Keratinocyte (primary cell): ENCODE results near the gene CGB2. TPM values are rescaled to one million over a fixed set of nuclear protein-coding genes. Genes with fewer than 3 reads are reported as not detected.

Experiments used
- DNase-seq: peaks from one replicate; pipeline ENCODE4 v3.0.0-alpha.2; 2011; ENCODE audit warnings: low read depth, missing footprints, low spot score
- FAIRE-seq: peaks from 2 replicates; lab custom pipeline; 2011; peaks lifted over from hg19 to GRCh38; lab: Jason Lieb, UNC
- H2AFZ ChIP-seq: 2 replicates; pipeline ENCODE4 v1.6.0; 2012; ENCODE audit warnings: low read length, control low read depth, inconsistent platforms; ENCODE audit not compliant: control insufficient read depth
- H3K27ac ChIP-seq: 2 replicates; pipeline ENCODE4 v1.5.1; 2011; ENCODE audit warnings: low read length; ENCODE audit not compliant: control insufficient read depth, insufficient read depth
- H3K27me3 ChIP-seq: 3 replicates; pipeline ENCODE4 v1.6.0; 2011; ENCODE audit warnings: low read length; ENCODE audit not compliant: control insufficient read depth, insufficient read depth; ENCODE audit errors: extremely low read depth
- H3K36me3 ChIP-seq, 2 experiments: 2 replicates in 1 of 2; 3 replicates in 1 of 2; pipeline ENCODE4 v1.5.1; 2011; ENCODE audit warnings: low read length in 2 of 2, mild to moderate bottlenecking in 1 of 2; ENCODE audit not compliant: control insufficient read depth in 2 of 2, insufficient read depth in 2 of 2; ENCODE audit errors: extremely low read depth in 1 of 2
- H3K4me1 ChIP-seq: 3 replicates; pipeline ENCODE4 v1.5.1; 2011; ENCODE audit warnings: low read length; ENCODE audit not compliant: control insufficient read depth, insufficient read depth; ENCODE audit errors: extremely low read depth
- H3K4me2 ChIP-seq: 3 replicates; pipeline ENCODE4 v1.6.0; 2011; ENCODE audit warnings: low read depth, low read length; ENCODE audit not compliant: control insufficient read depth, insufficient read depth; ENCODE audit errors: extremely low read depth
- H3K4me3 ChIP-seq, 3 experiments: fragments of 200-600 bp in 1 of 3; sonication (generic) in 1 of 3; 2 replicates in 2 of 3; 3 replicates in 1 of 3; pipeline ENCODE4 v1.5.1; 2011 to 2016; ENCODE audit warnings: low read length in 3 of 3, mild to moderate bottlenecking in 3 of 3, control low read depth in 2 of 3, inconsistent platforms in 1 of 3, low read depth in 1 of 3, mixed read lengths in 1 of 3, mixed run types in 1 of 3, moderate library complexity in 1 of 3; ENCODE audit not compliant: control insufficient read depth in 2 of 3, insufficient read depth in 2 of 3; ENCODE audit errors: extremely low read depth in 1 of 3
- H3K79me2 ChIP-seq: 2 replicates; pipeline ENCODE4 v1.6.0; 2012; ENCODE audit warnings: low read length; ENCODE audit not compliant: control insufficient read depth, insufficient read depth
- H3K9ac ChIP-seq: 3 replicates; pipeline ENCODE4 v1.6.0; 2011; ENCODE audit warnings: low read length; ENCODE audit not compliant: control insufficient read depth, insufficient read depth; ENCODE audit errors: extremely low read depth
- H3K9me1 ChIP-seq: 3 replicates; pipeline ENCODE4 v1.6.0; 2011; ENCODE audit warnings: low read length; ENCODE audit not compliant: control insufficient read depth, insufficient read depth; ENCODE audit errors: extremely low read depth
- H3K9me3 ChIP-seq: 2 replicates; pipeline ENCODE4 v1.5.1; 2012; ENCODE audit warnings: low read depth, low read length; ENCODE audit not compliant: control insufficient read depth
- H4K20me1 ChIP-seq: 3 replicates; pipeline ENCODE4 v1.6.0; 2011; ENCODE audit warnings: low read length; ENCODE audit not compliant: control insufficient read depth, insufficient read depth; ENCODE audit errors: extremely low read depth
- EZH2 ChIP-seq: IDR thresholded peaks from one replicate; pipeline ENCODE4 v1.6.1; 2012; ENCODE audit warnings: inconsistent platforms, mild to moderate bottlenecking, low read length, moderate library complexity
- dilution Hi-C: fragments of 300-500 bp; cut with MboI; formaldehyde crosslinking; loops from one replicate; pipeline ENCODE4 v1.7.0; 2020; ENCODE audit warnings: low sequenced_read_pairs; ENCODE audit not compliant: extremely low pct_ligation_motif_present
- polyA plus RNA-seq, 5 experiments: library from polyadenylated mRNA; depleted of rRNA in 3 of 5; stranded (reverse) in 3 of 5; stranded (forward) in 1 of 5; unstranded in 1 of 5; fragments of >200 nt; gene quantifications; 1 replicate in 1 of 5; 2 replicates in 3 of 5; 3 replicates in 1 of 5; pipeline versions ENCODE4 v1.2.1 to v1.2.3, GENCODE V29; 2011 to 2012; ENCODE audit warnings: missing spikeins in 2 of 5, low read depth in 1 of 5, low replicate concordance in 1 of 5
- TF ChIP-seq, protein P1 (sequence below), 3 experiments: IDR thresholded peaks in 1 of 3; conservative IDR thresholded peaks in 1 of 3; optimal IDR thresholded peaks in 1 of 3; 2 replicates in 2 of 3; 3 replicates in 1 of 3; pipeline versions ENCODE3 to v1.5.1; 2011; ENCODE audit warnings: low read length in 3 of 3, mild to moderate bottlenecking in 3 of 3, moderate library complexity in 2 of 3, control low read depth in 1 of 3, inconsistent platforms in 1 of 3; ENCODE audit not compliant: insufficient read depth in 2 of 3; ENCODE audit errors: extremely low read depth in 1 of 3

Gene CGB2
- polyA plus RNA-seq, 1 donor (not counting 4 experiments of a cell fraction or from before 2014, with no cell fraction given), result not detected

- FAIRE-seq (no peak), DNase-seq (no peak)
- Histone ChIP-seq H3K27ac (no peak overlapping the region), H3K9ac (no peak overlapping the region), H3K9me3 (no peaks in the 10 kb centered on the region), H3K4me3 (no peak overlapping the region), H3K36me3 (peaks cover 29 to 32% of the 10 kb centered on the region in 2 experiments), H3K4me2 (no peak overlapping the region), H3K79me2 (peaks cover 3% of the 10 kb centered on the region), H4K20me1 (no peaks in the 10 kb centered on the region), H3K27me3 (no peaks in the 10 kb centered on the region), H3K4me1 (no peaks in the 10 kb centered on the region), H2AFZ (no peak overlapping the region), H3K9me1 (no peaks in the 10 kb centered on the region)
- TF ChIP-seq, protein P1, sequence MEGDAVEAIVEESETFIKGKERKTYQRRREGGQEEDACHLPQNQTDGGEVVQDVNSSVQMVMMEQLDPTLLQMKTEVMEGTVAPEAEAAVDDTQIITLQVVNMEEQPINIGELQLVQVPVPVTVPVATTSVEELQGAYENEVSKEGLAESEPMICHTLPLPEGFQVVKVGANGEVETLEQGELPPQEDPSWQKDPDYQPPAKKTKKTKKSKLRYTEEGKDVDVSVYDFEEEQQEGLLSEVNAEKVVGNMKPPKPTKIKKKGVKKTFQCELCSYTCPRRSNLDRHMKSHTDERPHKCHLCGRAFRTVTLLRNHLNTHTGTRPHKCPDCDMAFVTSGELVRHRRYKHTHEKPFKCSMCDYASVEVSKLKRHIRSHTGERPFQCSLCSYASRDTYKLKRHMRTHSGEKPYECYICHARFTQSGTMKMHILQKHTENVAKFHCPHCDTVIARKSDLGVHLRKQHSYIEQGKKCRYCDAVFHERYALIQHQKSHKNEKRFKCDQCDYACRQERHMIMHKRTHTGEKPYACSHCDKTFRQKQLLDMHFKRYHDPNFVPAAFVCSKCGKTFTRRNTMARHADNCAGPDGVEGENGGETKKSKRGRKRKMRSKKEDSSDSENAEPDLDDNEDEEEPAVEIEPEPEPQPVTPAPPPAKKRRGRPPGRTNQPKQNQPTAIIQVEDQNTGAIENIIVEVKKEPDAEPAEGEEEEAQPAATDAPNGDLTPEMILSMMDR (optimal IDR thresholded peaks at IDR 0.05 in 1 of 3, IDR thresholded peaks at IDR 0.05 in 1 of 3, conservative IDR thresholded peaks at IDR 0.05 in 1 of 3; ENCODE audit: extremely low read depth in 1 of 3, insufficient read depth in 2 of 3, low read length in 3 of 3), result no peak
- no peak for TF ChIP-seq EZH2
- dilution Hi-C loops, result no loop called here
Observed at GRCh38 chr19:49004133-49004532, 27.6 kb upstream of the CGB2 start.

- H3K27ac ChIP-seq, result no peak overlapping the region
- FAIRE-seq (no peak), DNase-seq (no peak)
- H3K4me3 ChIP-seq, result no peak overlapping the region
- no peaks in the 10 kb centered on the region for H3K4me1 ChIP-seq
- no peaks in the 10 kb centered on the region for H4K20me1 ChIP-seq
- H3K9ac ChIP-seq, result no peak overlapping the region
- H3K9me1 ChIP-seq, result no peaks in the 10 kb centered on the region
- H3K36me3 ChIP-seq, result peaks cover 24 to 30% of the 10 kb centered on the region in 2 experiments
- no peaks in the 10 kb centered on the region for H3K27me3 ChIP-seq
- dilution Hi-C loops, result no loop called here
- H3K79me2 ChIP-seq, result no peaks in the 10 kb centered on the region
- H3K4me2 ChIP-seq, result no peak overlapping the region
- no peak overlapping the region for H2AFZ ChIP-seq
- no peak for TF ChIP-seq EZH2
- TF ChIP-seq, protein P1 (optimal IDR thresholded peaks at IDR 0.05 in 1 of 3, IDR thresholded peaks at IDR 0.05 in 1 of 3, conservative IDR thresholded peaks at IDR 0.05 in 1 of 3; ENCODE audit: extremely low read depth in 1 of 3, insufficient read depth in 2 of 3, low read length in 3 of 3), result no peak
- no peaks in the 10 kb centered on the region for H3K9me3 ChIP-seq
Observed at GRCh38 chr19:49004964-49005614, 26.6 kb upstream of the CGB2 start.
